Measurements from ENCODE around the gene SPPL3.

The SPPL3 gene

DNA sequence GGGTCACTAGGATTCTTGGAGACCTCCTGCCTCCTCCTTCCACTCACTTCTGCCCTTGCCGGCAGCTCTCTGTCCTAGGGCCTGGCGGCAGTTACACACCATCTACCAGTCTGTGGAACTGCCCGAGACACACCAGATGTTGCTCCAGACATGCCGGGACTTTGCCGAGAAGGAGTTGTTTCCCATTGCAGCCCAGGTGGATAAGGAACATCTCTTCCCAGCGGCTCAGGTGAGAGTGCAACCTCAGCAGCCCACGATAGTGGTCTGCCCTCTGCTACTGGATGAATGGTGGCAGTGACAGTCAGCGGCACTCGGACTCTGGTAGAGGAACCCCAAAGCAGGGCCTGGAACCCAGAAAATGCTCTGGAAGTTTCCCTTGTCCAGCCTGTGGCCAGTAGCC is 177.2 kb downstream of the SPPL3 start:
- no peak for DNase-seq (ENCODE audit: low read depth)
- TF ChIP-seq, protein P1, sequence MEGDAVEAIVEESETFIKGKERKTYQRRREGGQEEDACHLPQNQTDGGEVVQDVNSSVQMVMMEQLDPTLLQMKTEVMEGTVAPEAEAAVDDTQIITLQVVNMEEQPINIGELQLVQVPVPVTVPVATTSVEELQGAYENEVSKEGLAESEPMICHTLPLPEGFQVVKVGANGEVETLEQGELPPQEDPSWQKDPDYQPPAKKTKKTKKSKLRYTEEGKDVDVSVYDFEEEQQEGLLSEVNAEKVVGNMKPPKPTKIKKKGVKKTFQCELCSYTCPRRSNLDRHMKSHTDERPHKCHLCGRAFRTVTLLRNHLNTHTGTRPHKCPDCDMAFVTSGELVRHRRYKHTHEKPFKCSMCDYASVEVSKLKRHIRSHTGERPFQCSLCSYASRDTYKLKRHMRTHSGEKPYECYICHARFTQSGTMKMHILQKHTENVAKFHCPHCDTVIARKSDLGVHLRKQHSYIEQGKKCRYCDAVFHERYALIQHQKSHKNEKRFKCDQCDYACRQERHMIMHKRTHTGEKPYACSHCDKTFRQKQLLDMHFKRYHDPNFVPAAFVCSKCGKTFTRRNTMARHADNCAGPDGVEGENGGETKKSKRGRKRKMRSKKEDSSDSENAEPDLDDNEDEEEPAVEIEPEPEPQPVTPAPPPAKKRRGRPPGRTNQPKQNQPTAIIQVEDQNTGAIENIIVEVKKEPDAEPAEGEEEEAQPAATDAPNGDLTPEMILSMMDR (IDR thresholded peaks at IDR 0.05; ENCODE audit: low read depth, low read length, missing control alignments), result no peak
- in situ Hi-C loops (cut with HindIII; ENCODE audit: low sequenced_read_pairs), result no loop called here
- H3K4me3 ChIP-seq (ENCODE audit: low read depth, low read length), result no peak overlapping the region

DNA sequence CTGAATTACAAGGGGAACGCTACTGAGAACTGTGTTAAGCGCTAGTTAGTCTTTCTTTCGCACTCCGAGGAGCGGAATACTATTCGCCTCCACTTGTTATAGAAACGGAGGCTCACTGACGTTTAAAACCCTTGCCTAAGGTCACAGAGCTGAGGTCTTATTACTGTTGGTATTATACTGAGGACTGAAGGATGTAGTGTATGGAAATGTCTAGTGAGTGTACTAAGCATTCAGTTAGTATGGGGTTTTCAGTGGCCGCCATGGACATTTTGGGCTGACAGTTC is 177.7 kb downstream of the SPPL3 start:
- peak overlapping the region; percentile 59 for H3K4me3 ChIP-seq (ENCODE audit: low read depth, low read length)
- in situ Hi-C loops (cut with HindIII; ENCODE audit: low sequenced_read_pairs), result no loop called here
- no peak for DNase-seq (ENCODE audit: low read depth)
- TF ChIP-seq, protein P1 (IDR thresholded peaks at IDR 0.05; ENCODE audit: low read depth, low read length, missing control alignments), result no peak

GRCh38 chr12:120725659-120726509 is 178.3 kb downstream of the SPPL3 start, which contains the start of gene ACADS:
Gene ACADS, plus strand, starts transcription at chr12:120725826. Its CDS starts 60 bp downstream, at chr12:120725886.
- in situ Hi-C loops (cut with HindIII; ENCODE audit: low sequenced_read_pairs), result no loop called here
- peak; percentile 22 for DNase-seq (ENCODE audit: low read depth)
- H3K4me3 ChIP-seq (ENCODE audit: low read depth, low read length), result peak within 1 kb of the TSS; percentile 59
- TF ChIP-seq, protein P1 (IDR thresholded peaks at IDR 0.05; ENCODE audit: low read depth, low read length, missing control alignments), result no peak

DNA sequence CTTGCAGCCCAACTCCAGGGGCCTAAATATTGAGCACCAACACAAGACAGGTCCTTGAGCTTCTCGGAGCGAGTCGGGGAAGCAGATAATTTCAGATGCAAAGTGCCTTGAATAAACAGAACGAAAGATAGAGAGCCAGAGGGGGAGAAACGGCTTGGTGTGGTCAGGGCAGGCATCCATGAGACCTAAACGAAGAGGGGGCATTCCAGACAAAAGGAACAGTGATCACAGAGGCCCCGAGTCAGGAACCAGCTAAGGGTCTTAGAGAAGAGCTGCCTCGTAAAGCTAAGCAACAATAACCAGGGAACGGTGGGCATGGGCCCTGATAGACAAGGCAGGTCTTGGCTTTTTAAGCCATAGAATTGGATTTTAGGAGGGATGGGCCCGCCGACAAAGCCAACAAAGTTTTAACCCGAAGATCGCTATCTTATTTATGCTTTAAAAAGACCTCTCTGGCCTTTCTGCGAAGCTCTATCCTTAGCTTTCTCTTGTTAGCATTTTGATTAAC is 179.0 kb downstream of the SPPL3 start:
- TF ChIP-seq, protein P1 (IDR thresholded peaks at IDR 0.05; ENCODE audit: low read depth, low read length, missing control alignments), result no peak
- DNase-seq (ENCODE audit: low read depth), result no peak
- in situ Hi-C loops (cut with HindIII; ENCODE audit: low sequenced_read_pairs), result no loop called here
- peak overlapping the region; percentile 59 for H3K4me3 ChIP-seq (ENCODE audit: low read depth, low read length)

DNA sequence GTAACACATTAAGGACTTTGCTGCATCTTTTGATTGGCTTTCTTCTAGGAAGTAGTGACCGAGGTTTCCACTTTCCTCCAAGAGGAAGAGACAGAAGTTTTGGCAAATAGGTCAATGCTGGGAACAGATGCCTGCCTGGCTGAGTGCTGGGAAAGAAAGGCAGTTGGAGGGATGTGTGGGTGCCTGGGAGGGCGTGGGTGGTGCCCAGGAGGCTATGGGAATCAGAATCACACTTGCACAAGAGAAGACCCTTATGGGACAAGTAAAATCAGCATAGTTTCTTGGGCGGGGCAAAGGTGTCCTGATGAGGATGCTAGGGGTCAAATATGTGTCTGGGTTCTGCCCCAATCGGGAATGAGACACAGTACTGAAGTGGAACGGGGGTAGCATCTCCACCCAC is 179.4 kb downstream of the SPPL3 start:
- TF ChIP-seq, protein P1 (IDR thresholded peaks at IDR 0.05; ENCODE audit: low read depth, low read length, missing control alignments), result no peak

DNA sequence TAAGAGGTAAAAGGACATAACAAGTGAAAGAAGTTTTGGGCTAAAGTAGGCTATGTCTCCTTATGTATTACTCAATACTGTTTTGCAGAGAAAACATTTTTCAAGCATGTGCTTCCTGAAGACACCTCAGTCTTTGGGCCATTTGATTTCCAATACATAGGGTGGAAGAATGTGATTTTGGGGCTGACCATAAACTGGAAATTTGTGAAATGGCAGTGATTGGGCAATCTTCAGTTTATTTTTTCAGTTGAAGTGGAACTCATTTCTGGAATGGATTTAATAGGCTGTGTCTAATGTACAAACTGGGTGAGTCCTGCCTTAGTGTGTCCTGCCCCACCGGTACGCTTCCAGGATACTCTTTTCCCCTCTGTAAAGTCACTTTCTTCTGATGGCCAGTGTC is 181.4 kb downstream of the SPPL3 start:
- DNase-seq (ENCODE audit: low read depth), result no peak
- H3K4me3 ChIP-seq (ENCODE audit: low read depth, low read length), result no peak overlapping the region
- in situ Hi-C loops (cut with HindIII; ENCODE audit: low sequenced_read_pairs), result loop anchor here (25.0 kb wide), 1 partner anchor 135 kb away; the partner anchor contains the start of gene POP5
- TF ChIP-seq, protein P1 (IDR thresholded peaks at IDR 0.05; ENCODE audit: low read depth, low read length, missing control alignments), result no peak

More for the DNA sequence above, 179.4 kb downstream of the SPPL3 start:
- in situ Hi-C loops (cut with HindIII; ENCODE audit: low sequenced_read_pairs), result loop anchor here (25.0 kb wide), 1 partner anchor 137 kb away; the partner anchor contains the start of gene POP5
- DNase-seq (ENCODE audit: low read depth), result no peak
- H3K4me3 ChIP-seq (ENCODE audit: low read depth, low read length), result no peak overlapping the region

All from astrocyte of the cerebellum (primary cell).